SK-N-SH (cell line): ENCODE results near the gene SPATA13. TPM values are rescaled to one million over a fixed set of nuclear protein-coding genes. Genes with fewer than 3 reads are reported as not detected.

ENCODE experiments used
- CTCF ChIA-PET: fragments of 300-600, 350-600 bp; formaldehyde crosslinking; extraction: SDS; loops from one replicate; lab custom pipeline; 2021; lab: Yijun Ruan, JAX
- POLR2A ChIA-PET: fragments of 350-600 bp; sonication (Branson Sonifier 250); formaldehyde crosslinking; extraction: SDS; loops from one replicate; lab custom pipeline; 2020; ENCODE audit warnings: antibody characterized with exemption, inconsistent platforms; lab: Yijun Ruan, JAX
- DNase-seq: peaks from one replicate; pipeline ENCODE4 v3.0.0; 2012
- H2AFZ ChIP-seq: fragments of 200-600 bp; sonication (generic); 2 replicates; pipeline ENCODE4 v1.8.1; 2016; ENCODE audit warnings: antibody characterized with exemption, mild to moderate bottlenecking, low read depth
- H3F3A ChIP-seq: fragments of 200-600 bp; sonication (generic); replicated peaks from 2 replicates; pipeline ENCODE3; 2016; ENCODE audit warnings: antibody characterized with exemption, mild to moderate bottlenecking; ENCODE audit not compliant: insufficient read depth
- H3K27ac ChIP-seq, 2 experiments: fragments of 200-500 bp in 1 of 2; fragments of 200-600 bp in 1 of 2; sonication (Bioruptor generic) in 1 of 2; sonication (generic), shearing (Covaris generic) in 1 of 2; 2 replicates each; pipeline versions ENCODE4 v1.5.1 to v1.6.1; 2014 to 2016; ENCODE audit warnings: low read depth in 2 of 2, inconsistent platforms in 1 of 2, low read length in 1 of 2, mild to moderate bottlenecking in 1 of 2, mixed read lengths in 1 of 2
- H3K27me3 ChIP-seq: fragments of 200-600 bp; sonication (generic), shearing (Covaris generic); 2 replicates; pipeline ENCODE4 v1.6.1; 2016; ENCODE audit warnings: mixed run types; ENCODE audit not compliant: insufficient read depth
- H3K36me3 ChIP-seq, 2 experiments: fragments of 200-500 bp in 1 of 2; fragments of 200-600 bp in 1 of 2; sonication (Bioruptor generic) in 1 of 2; sonication (generic) in 1 of 2; replicated peaks in 1 of 2; 2 replicates each; pipeline versions ENCODE3 to v1.5.1; 2014 to 2016; ENCODE audit warnings: low read length in 1 of 2, mild to moderate bottlenecking in 1 of 2; ENCODE audit not compliant: insufficient read depth in 2 of 2, control insufficient read depth in 1 of 2
- H3K4me1 ChIP-seq, 2 experiments: fragments of 200-500 bp in 1 of 2; fragments of 200-600 bp in 1 of 2; sonication (Bioruptor generic) in 1 of 2; sonication (generic), shearing (Covaris generic) in 1 of 2; 2 replicates each; pipeline versions ENCODE4 v1.5.1 to v1.6.1; 2014 to 2016; ENCODE audit warnings: low read depth in 1 of 2, low read length in 1 of 2, mixed run types in 1 of 2; ENCODE audit not compliant: insufficient read depth in 2 of 2, control insufficient read depth in 1 of 2
- H3K4me2 ChIP-seq: fragments of 200-600 bp; sonication (generic), shearing (Covaris generic); 2 replicates; pipeline ENCODE4 v1.6.1; 2017; ENCODE audit warnings: mixed run types
- H3K4me3 ChIP-seq, 2 experiments: fragments of 200-500 bp in 1 of 2; fragments of 200-600 bp in 1 of 2; sonication (Bioruptor generic) in 1 of 2; sonication (generic), shearing (Covaris generic) in 1 of 2; 2 replicates each; pipeline versions ENCODE4 v1.5.1 to v1.8.1; 2014 to 2016; ENCODE audit warnings: low read depth in 2 of 2, inconsistent platforms in 1 of 2, low read length in 1 of 2, mild to moderate bottlenecking in 1 of 2, mixed read lengths in 1 of 2, moderate library complexity in 1 of 2
- H3K79me2 ChIP-seq: fragments of 200-600 bp; sonication (generic); 2 replicates; pipeline ENCODE4 v1.8.1; 2017; ENCODE audit warnings: mild to moderate bottlenecking; ENCODE audit not compliant: insufficient read depth
- H3K9ac ChIP-seq: fragments of 200-600 bp; sonication (generic); 2 replicates; pipeline ENCODE4 v1.6.1; 2017; ENCODE audit warnings: mixed run types
- H3K9me2 ChIP-seq: fragments of 200-600 bp; sonication (generic); 2 replicates; pipeline ENCODE4 v1.6.1; 2017; ENCODE audit warnings: mixed run types
- H3K9me3 ChIP-seq: fragments of 200-600 bp; sonication (generic); 2 replicates; pipeline ENCODE4 v1.6.1; 2017; ENCODE audit warnings: mixed run types, mild to moderate bottlenecking, moderate library complexity
- H4K20me1 ChIP-seq: fragments of 200-600 bp; sonication (generic); 2 replicates; pipeline ENCODE4 v1.6.1; 2017; ENCODE audit warnings: mild to moderate bottlenecking, mixed run types; ENCODE audit not compliant: insufficient read depth
- CTCF ChIP-seq: fragments of 200-600 bp; sonication (generic); IDR thresholded peaks from 2 replicates; pipeline ENCODE4 v1.6.1; 2017; ENCODE audit warnings: antibody characterized with exemption, mild to moderate bottlenecking, moderate library complexity
- EP300 ChIP-seq, 2 experiments: IDR thresholded peaks; 2 replicates each; pipeline versions ENCODE4 v1.4.0 to v1.6.1; 2012; ENCODE audit warnings: borderline replicate concordance in 1 of 2, low read depth in 1 of 2, low read length in 1 of 2
- EZH2phosphoT487 ChIP-seq: fragments of 200-600 bp; sonication (generic); IDR thresholded peaks from 2 replicates; pipeline ENCODE4 v1.6.1; 2017; ENCODE audit warnings: low read depth, mixed run types, mild to moderate bottlenecking, antibody characterized with exemption, moderate library complexity, borderline replicate concordance
- FOSL2 ChIP-seq: IDR thresholded peaks from 2 replicates; pipeline ENCODE4 v1.4.0; 2012; ENCODE audit warnings: low read depth, mild to moderate bottlenecking, moderate library complexity, borderline replicate concordance
- FOXM1 ChIP-seq: IDR thresholded peaks from 2 replicates; pipeline ENCODE4 v1.4.0; 2012; ENCODE audit warnings: low read depth, mild to moderate bottlenecking
- GABPA ChIP-seq: IDR thresholded peaks from 2 replicates; pipeline ENCODE4 v1.4.0; 2012; ENCODE audit warnings: low read depth, mild to moderate bottlenecking
- IRF3 ChIP-seq: fragments of 150-350 bp; IDR thresholded peaks from 2 replicates; pipeline ENCODE4 v1.6.1; 2016; ENCODE audit warnings: mild to moderate bottlenecking, low read depth, low read length
- JUND ChIP-seq: IDR thresholded peaks from 2 replicates; pipeline ENCODE4 v1.4.0; 2012
- MEF2A ChIP-seq: IDR thresholded peaks from 2 replicates; pipeline ENCODE4 v1.4.0; 2012; ENCODE audit warnings: low read depth, borderline replicate concordance
- NFIC ChIP-seq: IDR thresholded peaks from 2 replicates; pipeline ENCODE4 v1.4.0; 2012; ENCODE audit warnings: borderline replicate concordance
- NRF1 ChIP-seq: IDR thresholded peaks from 2 replicates; pipeline ENCODE4 v1.6.1; 2012; ENCODE audit warnings: low read depth, mild to moderate bottlenecking, low read length
- PBX3 ChIP-seq: IDR thresholded peaks from 2 replicates; pipeline ENCODE4; 2012
- POLR2AphosphoS5 ChIP-seq: IDR thresholded peaks from 2 replicates; pipeline ENCODE4 v1.6.1; 2012; ENCODE audit warnings: low read depth, low read length
- RAD21 ChIP-seq: IDR thresholded peaks from 2 replicates; pipeline ENCODE4 v1.6.1; 2012; ENCODE audit warnings: mild to moderate bottlenecking, low read length
- RFX5 ChIP-seq: IDR thresholded peaks from 2 replicates; pipeline ENCODE4 v1.6.1; 2012; ENCODE audit warnings: mild to moderate bottlenecking, improper control_type of control experiment, low read length
- SMC3 ChIP-seq: IDR thresholded peaks from 2 replicates; pipeline ENCODE4 v1.6.1; 2012; ENCODE audit warnings: low read depth, low read length, improper control_type of control experiment
- TEAD4 ChIP-seq: IDR thresholded peaks from 2 replicates; pipeline ENCODE4 v1.4.0; 2012; ENCODE audit warnings: mild to moderate bottlenecking, borderline replicate concordance; ENCODE audit not compliant: insufficient read depth
- USF1 ChIP-seq: IDR thresholded peaks from 2 replicates; pipeline ENCODE4 v1.4.0; 2012; ENCODE audit warnings: low read depth, borderline replicate concordance
- ZBTB33 ChIP-seq: IDR thresholded peaks from 2 replicates; pipeline ENCODE4 v1.4.0; 2012; ENCODE audit warnings: low read depth, borderline replicate concordance
- WGBS: methylation state at CpG from one replicate; pipeline ENCODE4 v1.1.6; 2017; ENCODE audit warnings: low lambda C conversion rate; 5-methylcytosine and 5-hydroxymethylcytosine counted together
- polyA plus RNA-seq, 3 experiments: library from polyadenylated mRNA; depleted of rRNA; stranded (reverse); fragments of >200 nt; gene quantifications; 2 replicates each; pipeline ENCODE4 v1.2.3, GENCODE V29; 2012

The SPATA13 gene
- polyA plus RNA-seq, 1 of the 3 experiments (the other 2 are of a cell fraction), result 4.3 TPM

GRCh38 chr13:24223341-24224231 is 63.1 kb downstream of the SPATA13 start:
- H2AFZ ChIP-seq, result no peak overlapping the region
- no peak overlapping the region for H3K4me2 ChIP-seq
- no peak overlapping the region for H3K4me3 ChIP-seq
- H3F3A ChIP-seq, result no peaks in the 10 kb centered on the region
- TF ChIP-seq MEF2A, result no peak
- no peak for TF ChIP-seq CTCF
- TF ChIP-seq GABPA, result no peak
- TF ChIP-seq RAD21, result no peak
- TF ChIP-seq NFIC, result no peak
- TF ChIP-seq RFX5, result no peak
- TF ChIP-seq SMC3, result no peak
- TF ChIP-seq FOXM1, result no peak
- TF ChIP-seq JUND, result no peak
- no peaks in the 10 kb centered on the region for H3K27me3 ChIP-seq
- no peaks in the 10 kb centered on the region for H4K20me1 ChIP-seq
- no peaks in the 10 kb centered on the region for H3K36me3 ChIP-seq
- H3K79me2 ChIP-seq, result no peaks in the 10 kb centered on the region
- WGBS, result 92% methylated on average over 17 of the region's 42 CpGs
- ChIA-PET POLR2A (no interaction called here), CTCF (interaction anchor here (1.0 to 6.7 kb wide), 3 partner anchors 8 to 204 kb away, joined by 3 to 98 read pairs (median 5); no protein-coding TSS in a partner anchor)
- no peak overlapping the region for H3K9ac ChIP-seq
- no peaks in the 10 kb centered on the region for H3K9me3 ChIP-seq
- H3K9me2 ChIP-seq, result no peaks in the 10 kb centered on the region
- DNase-seq, result no peak
- H3K4me1 ChIP-seq, result no peaks in the 10 kb centered on the region; a peak in 1 of 4 replicates
- no peak overlapping the region for H3K27ac ChIP-seq

- no peak overlapping the region for H3K27ac ChIP-seq
- no peaks in the 10 kb centered on the region for H3K9me2 ChIP-seq
- ChIA-PET CTCF (interaction anchor here (0.8 to 6.7 kb wide), 6 partner anchors 9 to 264 kb away, joined by 3 to 98 read pairs (median 11); no protein-coding TSS in a partner anchor), POLR2A (no interaction called here)
- no peak for DNase-seq
- H3K79me2 ChIP-seq, result no peaks in the 10 kb centered on the region
- 77% methylated on average over 2 of the region's 9 CpGs for WGBS
- H3K4me1 ChIP-seq, result no peaks in the 10 kb centered on the region; a peak in 1 of 4 replicates
- no peaks in the 10 kb centered on the region for H3K9me3 ChIP-seq
- H3K4me3 ChIP-seq, result no peak overlapping the region
- no peak overlapping the region for H3K9ac ChIP-seq
- H3K4me2 ChIP-seq, result no peak overlapping the region
- H3F3A ChIP-seq, result no peaks in the 10 kb centered on the region
- H3K36me3 ChIP-seq, result no peaks in the 10 kb centered on the region
- no peaks in the 10 kb centered on the region for H4K20me1 ChIP-seq
- H3K27me3 ChIP-seq, result no peaks in the 10 kb centered on the region
- H2AFZ ChIP-seq, result no peak overlapping the region
- no peak for TF ChIP-seq TEAD4
- TF ChIP-seq ZBTB33, result no peak
- TF ChIP-seq IRF3, result no peak
- TF ChIP-seq EP300 (IDR thresholded peaks at IDR 0.05; ENCODE audit: borderline replicate concordance in 1 of 2, low read depth in 1 of 2, low read length in 1 of 2), result no peak
- TF ChIP-seq USF1, result no peak
- no peak for TF ChIP-seq RAD21
- no peak for TF ChIP-seq GABPA
- TF ChIP-seq JUND, result no peak
- TF ChIP-seq MEF2A, result no peak
- TF ChIP-seq EZH2phosphoT487, result no peak
- no peak for TF ChIP-seq SMC3
- no peak for TF ChIP-seq POLR2AphosphoS5
- no peak for TF ChIP-seq PBX3
- no peak for TF ChIP-seq FOSL2
- TF ChIP-seq NRF1, result no peak
Measured at GRCh38 chr13:24224232-24224680, 63.7 kb downstream of the SPATA13 start.
